ENCODE measurements around the gene DUX4.
"Not testable (repeated sequence)": the region's sequence is repeated elsewhere in the genome, so short reads cannot be mapped to it uniquely, and the experiment has no call there.

The DUX4 gene

DNA sequence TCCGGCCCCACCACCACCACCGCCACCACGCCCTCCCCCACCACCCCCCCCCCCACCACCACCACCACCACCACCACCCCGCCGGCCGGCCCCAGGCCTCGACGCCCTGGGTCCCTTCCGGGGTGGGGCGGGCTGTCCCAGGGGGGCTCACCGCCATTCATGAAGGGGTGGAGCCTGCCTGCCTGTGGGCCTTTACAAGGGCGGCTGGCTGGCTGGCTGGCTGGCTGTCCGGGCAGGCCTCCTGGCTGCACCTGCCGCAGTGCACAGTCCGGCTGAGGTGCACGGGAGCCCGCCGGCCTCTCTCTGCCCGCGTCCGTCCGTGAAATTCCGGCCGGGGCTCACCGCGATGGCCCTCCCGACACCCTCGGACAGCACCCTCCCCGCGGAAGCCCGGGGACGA is at the start of gene DUX4:
TSS of gene DUX4 (plus strand) at position 347 of the 400 bp plus-strand sequence. CDS start at position 347, 0 bp downstream.
- H3K27ac Mint-ChIP-seq, H3K36me3 Mint-ChIP-seq, H3K4me3 Mint-ChIP-seq, H3K4me1 Mint-ChIP-seq, H3K9me3 Mint-ChIP-seq, ATAC-seq: not testable (repeated sequence)
- peak in 1 of 2 donors; percentile 58 for DNase-seq (ENCODE audit: low spot score in 2 of 2)

DNA sequence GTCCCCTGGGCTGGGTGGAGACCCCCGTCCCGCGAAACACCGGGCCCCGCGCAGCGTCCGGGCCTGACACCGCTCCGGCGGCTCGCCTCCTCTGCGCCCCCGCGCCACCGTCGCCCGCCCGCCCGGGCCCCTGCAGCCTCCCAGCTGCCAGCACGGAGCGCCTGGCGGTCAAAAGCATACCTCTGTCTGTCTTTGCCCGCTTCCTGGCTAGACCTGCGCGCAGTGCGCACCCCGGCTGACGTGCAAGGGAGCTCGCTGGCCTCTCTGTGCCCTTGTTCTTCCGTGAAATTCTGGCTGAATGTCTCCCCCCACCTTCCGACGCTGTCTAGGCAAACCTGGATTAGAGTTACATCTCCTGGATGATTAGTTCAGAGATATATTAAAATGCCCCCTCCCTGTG is 1.9 kb downstream of the DUX4 start:
- not testable (repeated sequence) for DNase-seq (ENCODE audit: low spot score in 2 of 2); H3K4me3 Mint-ChIP-seq; H3K27ac Mint-ChIP-seq; H3K4me1 Mint-ChIP-seq; ATAC-seq; H3K36me3 Mint-ChIP-seq; H3K9me3 Mint-ChIP-seq

DNA sequence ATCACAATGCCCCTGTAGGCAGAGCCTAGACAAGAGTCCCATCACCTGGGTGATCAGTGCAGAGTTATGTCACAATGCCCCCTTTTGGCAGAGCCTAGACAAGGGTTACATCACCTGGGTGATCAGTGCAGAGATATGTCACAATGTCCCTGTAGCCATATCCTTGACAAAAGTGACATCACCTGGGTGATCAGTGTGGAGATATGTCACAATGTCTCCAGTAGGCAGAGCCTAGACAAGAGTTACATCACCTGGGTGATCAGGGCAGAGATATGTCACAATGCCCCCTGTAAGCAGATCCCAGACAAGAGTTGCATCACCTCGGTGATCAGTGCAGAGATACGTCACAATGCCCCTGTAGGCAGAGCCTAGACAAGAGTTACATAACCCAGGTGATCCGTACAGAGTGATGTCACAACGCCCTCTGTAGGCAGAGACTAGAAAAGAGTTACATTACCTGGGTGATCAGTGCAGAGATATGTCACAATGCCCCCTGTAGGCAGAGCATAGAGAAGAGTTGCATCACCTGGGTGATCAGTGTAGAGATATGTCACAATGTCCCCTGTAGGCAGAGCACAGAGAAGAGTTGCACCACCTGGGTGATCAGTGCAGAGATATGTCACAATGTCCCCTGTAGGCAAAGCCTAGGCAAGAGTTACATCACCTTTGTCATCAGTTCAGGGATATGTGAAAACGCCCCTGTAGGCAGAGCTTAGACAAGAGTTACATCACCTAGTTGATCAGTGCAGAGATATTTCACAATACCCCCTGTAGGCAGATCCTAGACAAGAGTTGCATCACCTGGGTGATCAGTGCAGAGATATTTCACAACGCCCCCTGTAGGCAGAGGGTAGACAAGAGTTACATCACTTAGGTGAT is 4.4 kb downstream of the DUX4 start:
- DNase-seq (ENCODE audit: low spot score in 2 of 2) (peak; percentile 5 to 61), ATAC-seq (peak; percentile 44)
- H3K4me1 Mint-ChIP-seq, H3K9me3 Mint-ChIP-seq, H3K27ac Mint-ChIP-seq, H3K4me3 Mint-ChIP-seq, H3K36me3 Mint-ChIP-seq: not testable (repeated sequence)

DNA sequence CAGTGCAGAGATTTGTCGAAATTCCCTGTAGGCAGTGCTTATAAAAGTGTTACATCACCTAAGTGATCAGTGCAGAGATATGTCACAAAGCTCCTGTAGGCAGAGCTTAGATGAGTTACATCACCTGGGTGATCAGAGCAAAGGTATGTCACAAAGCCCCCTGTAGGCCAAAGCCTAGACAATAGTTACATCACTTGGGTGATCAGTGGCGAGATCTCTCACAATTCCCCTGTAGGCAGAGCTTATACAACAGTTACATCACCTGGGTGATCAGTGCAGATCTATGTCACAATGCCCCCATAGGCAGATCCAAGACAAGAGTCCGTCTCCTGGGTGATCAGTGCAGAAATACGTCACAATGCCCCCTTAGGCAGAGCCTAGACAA is 5.0 kb downstream of the DUX4 start:
- DNase-seq (ENCODE audit: low spot score in 2 of 2); H3K9me3 Mint-ChIP-seq; H3K27ac Mint-ChIP-seq; H3K36me3 Mint-ChIP-seq; H3K4me1 Mint-ChIP-seq; H3K4me3 Mint-ChIP-seq: not testable (repeated sequence)
- ATAC-seq, result peak; percentile 3

DNA sequence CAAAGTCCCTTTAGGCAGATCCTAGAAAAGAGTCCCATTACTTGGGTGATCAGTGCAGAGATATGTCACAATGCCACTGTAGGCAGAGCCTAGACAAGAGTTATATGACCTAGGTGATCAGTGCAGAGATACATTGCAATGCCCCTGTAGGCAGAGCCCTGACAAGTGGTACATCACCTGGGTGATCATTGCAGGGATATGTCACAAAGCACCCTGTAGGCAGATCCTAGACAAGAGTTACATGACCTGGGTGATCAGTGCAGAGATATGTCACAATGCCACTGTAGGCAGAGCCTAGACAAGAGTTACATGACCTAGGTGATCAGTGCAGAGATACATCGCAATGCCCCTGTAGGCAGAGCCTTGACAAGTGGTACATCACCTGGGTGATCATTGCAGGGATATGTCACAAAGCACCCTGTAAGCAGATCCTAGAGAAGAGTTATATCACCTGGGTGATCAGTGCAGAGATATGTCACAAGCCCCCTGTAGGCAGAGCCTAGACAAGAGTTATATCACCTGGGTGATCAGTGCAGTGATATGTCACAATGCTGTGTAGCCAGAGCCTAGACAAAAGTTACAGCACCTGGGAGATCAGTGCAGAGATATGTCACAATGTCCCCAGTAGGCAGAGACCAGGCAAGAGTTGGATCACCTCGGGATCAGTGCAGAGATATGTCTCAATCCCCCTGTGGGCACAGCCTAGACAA is 5.6 kb downstream of the DUX4 start:
- peak; percentile 74 for ATAC-seq
- H3K9me3 Mint-ChIP-seq, H3K4me1 Mint-ChIP-seq, H3K27ac Mint-ChIP-seq, H3K4me3 Mint-ChIP-seq, H3K36me3 Mint-ChIP-seq: not testable (repeated sequence)
- DNase-seq (ENCODE audit: low spot score in 2 of 2), result peak; percentile 2 to 46

DNA sequence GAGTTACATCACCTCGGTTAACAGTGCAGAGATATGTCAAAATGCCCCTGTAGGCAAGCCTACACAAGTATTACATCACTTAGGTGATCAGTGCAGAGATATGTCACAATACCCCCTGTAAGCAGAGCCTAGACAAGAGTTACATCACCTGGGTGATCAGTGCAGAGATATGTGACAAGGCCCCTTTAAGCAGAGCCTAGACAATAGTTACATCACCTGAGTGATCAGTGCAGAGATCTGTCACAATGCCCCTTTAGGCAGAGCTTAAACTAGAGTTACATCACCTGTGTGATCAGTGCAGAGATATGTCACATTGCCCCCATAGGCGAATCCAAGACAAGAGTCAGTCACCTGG is 6.1 kb downstream of the DUX4 start:
- not testable (repeated sequence) for H3K4me1 Mint-ChIP-seq; H3K36me3 Mint-ChIP-seq; H3K4me3 Mint-ChIP-seq; H3K27ac Mint-ChIP-seq; DNase-seq (ENCODE audit: low spot score in 2 of 2); H3K9me3 Mint-ChIP-seq
- ATAC-seq, result peak; percentile 49

DNA sequence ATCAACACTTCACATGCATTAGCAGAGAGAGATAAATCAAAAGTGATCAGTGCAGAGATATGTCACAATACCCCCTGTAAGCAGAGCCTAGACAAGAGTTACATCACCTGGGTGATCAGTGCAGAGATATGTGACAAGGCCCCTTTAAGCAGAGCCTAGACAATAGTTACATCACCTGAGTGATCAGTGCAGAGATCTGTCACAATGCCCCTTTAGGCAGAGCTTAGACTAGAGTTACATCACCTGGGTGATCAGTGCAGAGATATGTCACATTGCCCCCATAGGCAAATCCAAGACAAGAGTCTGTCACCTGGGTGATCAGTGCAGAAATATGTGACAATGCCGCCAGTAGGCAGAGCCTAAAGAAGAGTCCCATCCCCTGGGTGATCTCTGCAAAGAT is 7.4 kb downstream of the DUX4 start:
- not testable (repeated sequence) for H3K27ac Mint-ChIP-seq; DNase-seq (ENCODE audit: low spot score in 2 of 2); H3K4me3 Mint-ChIP-seq; H3K4me1 Mint-ChIP-seq; H3K36me3 Mint-ChIP-seq; H3K9me3 Mint-ChIP-seq
- ATAC-seq, result peak; percentile 31

DNA sequence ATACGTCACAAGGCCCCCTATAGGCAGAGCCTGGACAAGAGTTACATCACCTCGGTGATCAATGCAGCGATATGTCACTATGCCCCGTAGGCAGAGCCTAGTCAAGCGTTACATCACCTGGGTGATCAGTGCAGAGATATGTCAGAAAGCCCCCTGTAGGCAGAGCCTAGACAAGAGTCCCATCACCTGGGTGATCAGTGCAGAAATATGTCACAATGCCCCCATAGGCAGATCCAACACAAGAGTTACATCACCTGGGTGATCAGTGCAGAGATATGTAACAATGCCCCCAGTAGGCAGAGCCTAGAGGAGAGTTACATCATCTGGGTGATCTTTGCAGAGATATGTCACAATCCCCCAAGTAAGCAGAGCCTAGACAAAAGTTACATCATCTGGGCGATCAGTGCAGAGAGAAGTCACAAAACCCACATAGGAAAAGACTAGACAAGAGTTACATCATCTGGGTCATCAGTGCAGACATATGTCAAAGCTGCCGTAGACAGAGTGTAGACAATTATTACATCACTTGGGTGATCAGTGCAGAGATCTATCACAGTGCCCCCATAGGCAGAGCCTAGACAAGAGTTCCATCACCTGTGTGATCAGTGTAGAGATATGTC is 8.0 kb downstream of the DUX4 start:
- peak; percentile 7 to 51 for DNase-seq (ENCODE audit: low spot score in 2 of 2)
- not testable (repeated sequence) for H3K9me3 Mint-ChIP-seq, H3K4me1 Mint-ChIP-seq, ATAC-seq, H3K4me3 Mint-ChIP-seq, H3K36me3 Mint-ChIP-seq, H3K27ac Mint-ChIP-seq

DNA sequence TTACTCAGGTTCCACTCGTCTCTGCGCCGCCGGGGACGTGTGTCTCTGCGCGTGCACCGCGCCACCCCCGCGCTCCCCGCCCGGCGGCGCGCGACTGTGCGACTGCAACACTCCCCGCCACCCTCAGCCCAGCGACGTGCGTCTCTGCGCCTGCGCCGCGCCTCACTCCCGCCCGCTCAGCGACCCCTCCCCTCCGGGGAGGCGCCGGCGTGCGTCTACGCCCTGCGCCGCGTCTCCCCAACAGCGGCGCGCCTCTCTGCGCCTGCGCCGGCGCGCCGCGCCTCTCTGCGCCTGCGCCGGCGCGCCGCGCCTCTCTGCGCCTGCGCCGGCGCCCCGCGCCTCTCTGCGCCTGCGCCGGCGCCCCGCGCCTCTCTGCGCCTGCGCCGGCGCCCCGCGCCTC is 29.9 kb downstream of the DUX4 start:
- DNase-seq (ENCODE audit: low spot score in 2 of 2), result peak; percentile 1 to 47
- not testable (repeated sequence) for H3K36me3 Mint-ChIP-seq, H3K9me3 Mint-ChIP-seq, H3K4me1 Mint-ChIP-seq, ATAC-seq, H3K4me3 Mint-ChIP-seq, H3K27ac Mint-ChIP-seq

Data from stimulated activated effector memory CD8-positive, alpha-beta T cell treated with anti-CD3 and anti-CD28 coated beads, Interleukin-12 subunit alpha, Interleukin-12 subunit beta, amount 100 ng/mL, for 72 hours (primary cell).